GM18520 (cell line): ENCODE data around the gene TMEM247.

Experiments
- ATAC-seq: cut with Tn5 transposase; IDR thresholded peaks from one replicate; pipeline ENCODE4 v1.9.1; 2021; ENCODE audit not compliant: unreplicated experiment

TMEM247 gene

GRCh38 chr2:46479265-46479664, at the start of gene TMEM247:
TMEM247 (plus strand) TSS chr2:46479565.
- ATAC-seq, result no peak

DNA sequence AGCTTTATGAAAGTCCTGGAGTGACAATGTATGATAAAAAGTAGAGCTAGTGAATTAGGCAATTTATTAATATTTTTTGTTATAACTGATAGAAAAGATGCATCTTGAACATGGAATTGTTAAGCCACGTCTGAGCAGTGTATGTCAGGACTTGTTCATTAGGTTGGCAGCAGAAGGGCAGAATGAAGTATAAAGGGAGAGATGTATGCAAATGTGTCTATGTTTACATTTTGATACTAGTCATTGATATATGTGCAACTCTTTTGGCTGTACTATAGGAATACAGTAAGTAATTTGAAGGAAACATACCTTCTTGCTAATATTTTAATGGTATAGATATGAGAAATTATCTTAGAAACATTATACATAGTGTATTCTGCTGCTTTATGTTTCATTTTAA, 49.0 kb upstream of the TMEM247 start:
- no peak for ATAC-seq

DNA sequence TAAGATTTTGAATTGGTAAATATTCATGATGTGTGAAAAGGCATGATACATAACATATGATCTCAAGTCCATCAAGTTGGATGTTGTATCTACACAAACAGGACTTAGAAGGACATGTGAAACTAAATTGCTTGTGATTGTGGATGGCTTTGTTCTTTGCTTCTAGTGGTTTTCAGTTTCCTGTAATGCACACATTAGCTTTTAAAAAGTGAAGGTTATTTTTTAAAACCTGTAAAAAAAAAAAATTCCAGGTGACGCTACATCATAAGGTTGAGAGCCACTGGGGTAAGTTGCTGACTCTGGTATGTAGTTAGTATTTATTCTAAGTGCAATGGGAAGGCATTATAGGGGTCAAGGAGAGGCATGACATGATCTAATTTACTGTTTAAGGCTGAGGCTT, 48.4 kb upstream of the TMEM247 start:
- ATAC-seq, result no peak

GRCh38 chr2:46431481-46432235, 47.7 kb upstream of the TMEM247 start:
- ATAC-seq, result no peak

GRCh38 chr2:46434851-46435273, 44.5 kb upstream of the TMEM247 start:
- ATAC-seq, result no peak

DNA sequence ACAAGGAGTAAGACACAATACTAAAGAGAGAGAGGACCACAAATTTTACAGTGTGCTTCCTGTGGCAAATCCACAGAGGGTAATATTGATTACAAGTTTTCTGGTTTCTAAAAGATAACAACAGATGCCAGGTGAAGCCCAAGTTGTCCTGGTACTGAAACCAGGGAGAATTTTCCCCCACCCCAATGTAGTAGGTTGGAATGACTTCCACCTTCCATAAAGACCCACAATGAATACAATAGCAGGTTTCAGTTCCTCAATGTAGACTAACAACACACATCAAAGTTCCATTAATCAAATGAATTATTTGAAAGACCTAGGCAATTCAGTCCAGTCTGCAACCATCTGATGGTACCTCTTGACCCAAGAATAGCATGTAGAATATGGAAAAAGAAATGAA, 44.0 kb upstream of the TMEM247 start:
- no peak for ATAC-seq

DNA sequence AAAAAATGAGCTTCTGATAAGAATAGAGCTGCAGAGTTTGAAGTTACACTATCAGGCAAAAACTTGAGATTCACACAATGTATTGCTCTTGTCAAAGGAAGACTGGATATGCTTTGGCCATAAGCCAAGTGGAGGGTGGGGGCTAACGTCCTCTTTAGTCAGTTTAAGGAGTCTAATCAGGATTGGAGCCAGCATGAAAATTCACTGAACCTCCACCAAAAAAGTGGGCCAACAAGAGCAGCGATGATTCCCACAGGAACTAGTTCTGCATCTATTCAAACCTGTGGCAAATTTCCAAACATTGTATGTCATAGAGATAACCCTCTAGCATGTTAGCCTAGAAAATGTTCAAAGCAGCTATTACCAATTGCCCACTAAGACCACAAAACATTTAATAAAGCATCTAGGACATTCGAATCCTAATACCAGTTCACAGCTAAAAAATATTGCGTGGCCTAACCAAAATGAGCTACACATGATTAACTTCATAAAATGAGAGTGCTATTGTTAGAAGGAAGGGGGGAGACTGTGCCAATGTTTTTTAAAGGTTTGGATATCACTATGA, 43.5 kb upstream of the TMEM247 start:
- no peak for ATAC-seq

DNA sequence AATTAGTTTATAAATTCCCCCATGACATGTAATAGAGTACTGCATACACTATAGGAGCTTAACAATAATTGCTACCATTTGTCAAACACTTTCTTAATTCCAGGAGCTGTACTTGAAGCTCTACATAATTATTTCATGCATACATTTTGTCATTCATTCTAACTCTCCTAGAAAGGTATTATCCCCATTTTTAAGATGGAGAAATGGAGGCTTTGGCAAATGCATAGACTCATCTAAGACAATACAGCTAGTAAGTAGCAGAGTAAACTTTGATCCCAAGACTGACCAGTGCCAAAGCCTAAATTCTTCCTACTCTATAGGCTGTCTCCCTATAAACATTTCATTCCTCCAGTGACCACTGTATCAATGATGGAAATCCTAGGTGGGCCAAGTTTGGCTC, 42.6 kb upstream of the TMEM247 start:
- no peak for ATAC-seq

GRCh38 chr2:46438102-46438501, 41.3 kb upstream of the TMEM247 start:
- ATAC-seq, result no peak

GRCh38 chr2:46438794-46439193, 40.6 kb upstream of the TMEM247 start:
- no peak for ATAC-seq

- peak; percentile 84 for ATAC-seq
These were observed 39.8 kb upstream of the TMEM247 start for GRCh38 chr2:46439582-46439981.

DNA sequence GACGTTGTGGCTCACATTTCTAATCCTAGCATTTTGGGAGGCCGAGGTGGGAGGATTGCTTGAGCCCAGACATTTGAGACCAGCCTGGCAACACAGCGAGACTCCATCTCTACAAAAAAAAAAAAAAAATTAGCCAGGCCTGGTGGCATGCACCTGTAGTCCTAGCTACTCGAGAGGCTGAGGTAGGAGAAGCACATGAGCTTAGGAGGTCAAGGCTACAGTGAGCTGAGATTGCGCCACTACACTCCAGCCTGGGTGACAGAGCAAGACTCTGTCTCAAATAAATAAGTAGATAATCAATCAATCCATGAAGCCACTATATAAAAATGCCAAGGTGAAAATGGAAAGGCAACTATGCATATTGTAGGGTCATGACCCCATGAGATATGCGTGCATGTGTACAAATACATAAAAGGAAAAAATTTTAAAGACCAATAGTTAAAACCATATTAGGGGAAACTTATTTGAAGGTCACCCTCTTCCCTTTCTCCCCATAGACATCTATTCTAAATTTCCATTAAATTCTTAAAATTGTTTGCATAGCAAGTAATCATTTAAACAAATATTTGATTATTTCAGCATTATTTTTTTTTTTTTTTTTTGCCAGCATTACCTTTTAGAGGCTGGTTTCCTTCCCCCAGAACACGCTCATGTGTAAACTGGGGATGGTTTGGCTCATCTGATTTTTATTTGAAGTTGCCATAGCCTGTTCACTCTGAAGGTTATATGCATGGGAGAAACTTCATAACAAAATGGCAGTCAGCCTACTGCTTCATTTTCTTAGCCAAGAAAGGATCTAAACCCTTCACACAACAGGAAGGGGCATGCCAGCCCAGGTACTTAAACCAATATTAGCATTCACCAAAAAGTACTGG, 37.3 kb upstream of the TMEM247 start:
- ATAC-seq, result no peak

DNA sequence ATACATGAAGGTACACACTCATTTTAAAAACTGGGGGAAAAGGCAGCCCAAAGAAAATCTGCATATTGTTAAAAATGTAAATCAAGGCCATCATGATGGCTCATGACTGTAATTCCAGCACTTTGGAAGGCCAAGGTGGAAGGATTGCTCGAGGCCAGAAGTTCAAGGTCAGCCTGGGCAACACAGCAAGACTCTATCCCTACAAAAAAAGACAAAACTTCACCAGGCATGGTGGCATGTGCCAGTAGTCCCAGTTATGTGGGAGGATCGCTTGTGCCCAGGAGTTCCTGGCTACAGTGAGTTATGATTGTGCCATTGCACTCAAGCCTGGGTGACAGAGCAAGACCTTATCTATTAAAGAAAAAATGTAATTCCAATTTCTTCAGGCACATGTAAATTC, 34.6 kb upstream of the TMEM247 start:
- no peak for ATAC-seq

- ATAC-seq, result no peak
These were observed 33.8 kb upstream of the TMEM247 start for GRCh38 chr2:46445556-46445955.

GRCh38 chr2:46446871-46447568, 32.3 kb upstream of the TMEM247 start:
- ATAC-seq, result no peak

DNA sequence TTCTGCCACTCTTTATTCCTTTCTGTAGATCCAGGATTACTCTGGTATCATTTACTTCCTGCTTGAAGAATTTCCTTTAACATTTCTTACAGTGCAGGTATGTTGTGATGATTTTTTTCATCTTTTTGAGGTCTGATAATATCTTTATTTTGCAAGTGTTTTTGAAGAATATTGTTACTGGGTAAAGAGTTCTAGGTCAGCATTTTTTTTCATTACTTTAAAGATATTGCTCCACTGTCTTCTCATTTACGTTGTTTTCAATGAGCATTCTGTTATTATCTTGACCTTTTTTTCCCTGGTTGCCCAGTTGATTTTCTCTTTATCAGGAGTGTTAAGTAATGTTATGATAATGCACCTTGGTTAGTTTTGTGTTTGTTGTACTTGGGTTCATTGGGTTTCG, 31.7 kb upstream of the TMEM247 start:
- ATAC-seq, result no peak

GRCh38 chr2:46448111-46448510, 31.3 kb upstream of the TMEM247 start:
- ATAC-seq, result no peak

- no peak for ATAC-seq
These were observed 30.7 kb upstream of the TMEM247 start for GRCh38 chr2:46448641-46449040.

- no peak for ATAC-seq
These were observed 29.7 kb upstream of the TMEM247 start for GRCh38 chr2:46449700-46450099.

- ATAC-seq, result no peak
These were observed 28.1 kb upstream of the TMEM247 start for GRCh38 chr2:46451131-46451711.

DNA sequence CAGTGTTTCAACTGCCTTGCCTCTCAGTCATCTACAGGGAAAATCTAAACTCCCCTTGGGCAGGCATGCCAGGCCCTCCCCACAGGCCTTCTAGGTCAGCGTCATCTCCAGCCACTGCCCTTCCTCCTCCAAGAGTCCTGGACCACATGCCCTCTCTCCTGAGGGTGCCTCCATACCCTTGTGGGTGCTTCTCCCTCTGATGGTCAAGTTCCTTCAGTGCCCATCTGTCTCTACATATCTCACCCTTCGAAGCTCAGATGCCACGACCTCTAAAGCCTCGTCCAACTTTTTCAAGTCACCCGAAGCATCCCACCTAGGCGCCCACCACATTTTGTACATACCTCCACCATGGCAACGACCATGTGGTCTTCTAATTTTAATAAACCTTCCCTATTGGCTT, 22.6 kb upstream of the TMEM247 start:
- no peak for ATAC-seq
